ENCODE data around the gene TPSD1. TPM values are rescaled to one million over a fixed set of nuclear protein-coding genes. Genes with fewer than 3 reads are reported as not detected.

TPSD1 gene
- total and polyA plus RNA-seq, 2 experiments from 2014 or later: not detected

GRCh38 chr16:1276580-1276878 lies 20.7 kb downstream of the TPSD1 start:
- in situ Hi-C loops (cut with MboI): no loop called here
- H3K79me2 ChIP-seq (ENCODE audit: insufficient read depth): no peaks in the 10 kb centered on the region
- TF ChIP-seq EZH2 (IDR thresholded peaks at IDR 0.05; ENCODE audit: insufficient read depth, poor library complexity, severe bottlenecking) (no peak), EZH2phosphoT487 (IDR thresholded peaks at IDR 0.05; ENCODE audit: insufficient read depth, low read depth) (no peak)
- no peaks in the 10 kb centered on the region for H3K9me2 ChIP-seq (ENCODE audit: insufficient read depth)
- H3K9me3 ChIP-seq (ENCODE audit: low read depth): no peaks in the 10 kb centered on the region
- no peak overlapping the region for H3K4me2 ChIP-seq (ENCODE audit: unreplicated experiment)
- no peak overlapping the region for H3K9ac ChIP-seq
- H3K27me3 ChIP-seq (replicated peaks; ENCODE audit: insufficient read depth): peaks cover 4% of the 10 kb centered on the region; the same call in 1 of the 2 replicates
- 65 to 75% methylated on average over 6 to 13 of the region's 14 CpGs for WGBS, 2 experiments (ENCODE audit: low coverage in 1 of 2, low lambda C conversion rate in 2 of 2, missing lambda C conversion rate in 2 of 2)
- no peak overlapping the region for H2AFZ ChIP-seq
- H3F3A ChIP-seq (ENCODE audit: insufficient read depth): no peaks in the 10 kb centered on the region
- no peaks in the 10 kb centered on the region for H3K36me3 ChIP-seq (ENCODE audit: low read depth)
- H3K27ac ChIP-seq: no peak overlapping the region
- H4K20me1 ChIP-seq (ENCODE audit: insufficient read depth): no peaks in the 10 kb centered on the region
- no peaks in the 10 kb centered on the region for H3K4me1 ChIP-seq (ENCODE audit: insufficient read depth)
- no peak for DNase-seq
- H3K4me3 ChIP-seq: no peak overlapping the region

DNA sequence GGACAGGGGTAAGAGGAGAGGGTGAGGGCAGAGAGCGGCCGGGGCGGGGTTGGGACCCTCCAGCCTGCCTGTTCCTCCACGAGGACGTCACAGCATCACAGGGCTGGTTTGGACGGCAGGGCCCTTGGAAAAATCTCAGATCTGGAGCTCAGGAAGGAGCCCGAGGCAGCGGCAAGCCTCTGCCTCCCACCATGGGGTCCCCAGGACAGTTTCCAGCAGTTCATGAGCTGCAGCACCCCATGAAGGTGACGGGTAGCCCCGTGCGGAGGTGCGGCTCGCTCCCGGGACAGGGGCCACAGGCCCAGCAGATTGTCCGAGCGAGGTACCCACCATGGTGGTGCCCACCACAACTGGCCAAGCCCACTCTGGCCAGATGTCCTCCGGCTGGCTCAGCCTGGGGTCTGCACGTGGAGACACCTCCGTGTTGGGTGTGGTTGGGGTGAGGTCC lies 21.3 kb downstream of the TPSD1 start:
- Histone ChIP-seq H3K9me2 (ENCODE audit: insufficient read depth) (no peaks in the 10 kb centered on the region), H3K27me3 (replicated peaks; ENCODE audit: insufficient read depth) (peaks cover 4% of the 10 kb centered on the region; the same call in 1 of the 2 replicates), H2AFZ (no peak overlapping the region), H3K79me2 (ENCODE audit: insufficient read depth) (no peaks in the 10 kb centered on the region), H3K36me3 (ENCODE audit: low read depth) (no peaks in the 10 kb centered on the region), H3K4me1 (ENCODE audit: insufficient read depth) (no peaks in the 10 kb centered on the region), H3K27ac (no peak overlapping the region), H3K9ac (no peak overlapping the region), H3K4me2 (ENCODE audit: unreplicated experiment) (no peak overlapping the region), H3K4me3 (no peak overlapping the region), H3K9me3 (ENCODE audit: low read depth) (no peaks in the 10 kb centered on the region), H4K20me1 (ENCODE audit: insufficient read depth) (no peaks in the 10 kb centered on the region), H3F3A (ENCODE audit: insufficient read depth) (no peaks in the 10 kb centered on the region)
- in situ Hi-C loops (cut with MboI): no loop called here
- TF ChIP-seq EZH2phosphoT487 (IDR thresholded peaks at IDR 0.05; ENCODE audit: insufficient read depth, low read depth): no peak
- 70 to 74% methylated on average over 13 to 17 of the region's 19 CpGs for WGBS, 2 experiments (ENCODE audit: low coverage in 1 of 2, low lambda C conversion rate in 2 of 2, missing lambda C conversion rate in 2 of 2)
- DNase-seq: no peak

GRCh38 chr16:1277617-1278282 lies 21.9 kb downstream of the TPSD1 start:
- WGBS, 2 experiments (ENCODE audit: low coverage in 1 of 2, low lambda C conversion rate in 2 of 2, missing lambda C conversion rate in 2 of 2): 33 to 39% methylated on average over 18 to 21 of the region's 21 CpGs
- H3K36me3 ChIP-seq (ENCODE audit: low read depth): no peaks in the 10 kb centered on the region
- H3K4me3 ChIP-seq: no peak overlapping the region
- no peaks in the 10 kb centered on the region for H3K79me2 ChIP-seq (ENCODE audit: insufficient read depth)
- H3K27me3 ChIP-seq (replicated peaks; ENCODE audit: insufficient read depth): peaks cover 4% of the 10 kb centered on the region; the same call in 1 of the 2 replicates
- no peak overlapping the region for H3K27ac ChIP-seq
- no peaks in the 10 kb centered on the region for H3K4me1 ChIP-seq (ENCODE audit: insufficient read depth)
- no peak overlapping the region for H3K9ac ChIP-seq
- no peak overlapping the region for H3K4me2 ChIP-seq (ENCODE audit: unreplicated experiment)
- H3K9me3 ChIP-seq (ENCODE audit: low read depth): no peaks in the 10 kb centered on the region
- no peaks in the 10 kb centered on the region for H3K9me2 ChIP-seq (ENCODE audit: insufficient read depth)
- no peak for DNase-seq
- no peak overlapping the region for H2AFZ ChIP-seq
- in situ Hi-C loops (cut with MboI): no loop called here
- TF ChIP-seq EZH2 (IDR thresholded peaks at IDR 0.05; ENCODE audit: insufficient read depth, poor library complexity, severe bottlenecking) (no peak), EZH2phosphoT487 (IDR thresholded peaks at IDR 0.05; ENCODE audit: insufficient read depth, low read depth) (no peak)
- no peaks in the 10 kb centered on the region for H3F3A ChIP-seq (ENCODE audit: insufficient read depth)
- no peaks in the 10 kb centered on the region for H4K20me1 ChIP-seq (ENCODE audit: insufficient read depth)

DNA sequence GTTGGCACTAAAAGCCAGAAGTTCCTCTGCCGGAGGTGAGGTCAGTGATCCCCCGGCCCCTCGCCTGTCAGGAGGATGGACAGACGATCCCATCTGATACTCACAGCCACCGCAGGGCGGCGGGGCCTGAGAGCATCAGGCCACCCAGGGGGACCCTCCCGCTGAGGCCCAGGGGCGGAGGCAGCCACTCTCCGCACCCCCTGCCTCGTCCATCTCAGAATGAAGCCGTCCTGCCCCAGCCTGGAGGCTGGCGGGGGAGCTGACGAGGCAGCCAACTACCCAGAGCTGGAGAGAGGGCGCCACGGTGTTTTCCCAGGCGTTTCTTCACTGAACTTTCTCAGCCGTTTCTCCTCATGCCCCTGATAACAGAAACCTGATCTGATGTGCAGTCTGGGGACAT lies 22.6 kb downstream of the TPSD1 start:
- Histone ChIP-seq H3K9ac (no peak overlapping the region), H3K27ac (no peak overlapping the region), H3K4me2 (ENCODE audit: unreplicated experiment) (no peak overlapping the region), H3K4me1 (ENCODE audit: insufficient read depth) (no peaks in the 10 kb centered on the region), H3K9me2 (ENCODE audit: insufficient read depth) (no peaks in the 10 kb centered on the region), H3K79me2 (ENCODE audit: insufficient read depth) (no peaks in the 10 kb centered on the region), H2AFZ (no peak overlapping the region), H3K36me3 (ENCODE audit: low read depth) (no peaks in the 10 kb centered on the region), H3K9me3 (ENCODE audit: low read depth) (no peaks in the 10 kb centered on the region), H3F3A (ENCODE audit: insufficient read depth) (no peaks in the 10 kb centered on the region), H3K27me3 (replicated peaks; ENCODE audit: insufficient read depth) (peaks cover 4% of the 10 kb centered on the region; the same call in 1 of the 2 replicates), H3K4me3 (no peak overlapping the region), H4K20me1 (ENCODE audit: insufficient read depth) (no peaks in the 10 kb centered on the region)
- no peak for DNase-seq
- in situ Hi-C loops (cut with MboI): no loop called here
- 18 to 19% methylated on average over 18 of the region's 18 CpGs for WGBS, 2 experiments (ENCODE audit: low coverage in 1 of 2, low lambda C conversion rate in 2 of 2, missing lambda C conversion rate in 2 of 2)
- TF ChIP-seq EZH2phosphoT487 (IDR thresholded peaks at IDR 0.05; ENCODE audit: insufficient read depth, low read depth) (no peak), EZH2 (IDR thresholded peaks at IDR 0.05; ENCODE audit: insufficient read depth, poor library complexity, severe bottlenecking) (no peak)
